Measurements from ENCODE around the gene NRXN3. TPM values are rescaled to one million over a fixed set of nuclear protein-coding genes. Genes with fewer than 3 reads are reported as not detected.
A peak's percentile ranks its signal among the peaks of the same experiment; 100 is the strongest.

Gene NRXN3
- total RNA-seq, 1 experiment from 2014 or later = not detected

DNA sequence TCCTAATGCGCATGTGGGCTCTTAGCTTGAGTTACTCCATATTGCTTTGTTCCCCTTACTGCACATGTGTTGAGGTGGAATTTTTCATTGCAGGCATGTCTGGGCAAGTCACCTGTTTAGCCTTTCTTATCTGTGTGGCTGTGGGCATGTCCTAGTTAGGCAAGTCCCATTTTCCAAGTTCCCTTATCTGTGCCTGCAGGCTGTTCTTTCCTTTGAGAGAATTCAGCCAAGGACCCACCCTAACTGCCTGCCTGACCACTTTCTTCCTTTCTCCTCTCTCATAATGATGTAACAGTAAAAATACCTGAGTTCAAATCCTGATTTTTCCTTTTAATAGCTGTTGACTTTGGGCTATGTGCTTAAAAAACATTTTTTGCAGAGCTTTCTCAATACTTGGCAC is 870.6 kb downstream of the NRXN3 start:
- POLR2A ChIA-PET (ENCODE audit: unreplicated experiment) = no interaction called here
- no peak for TF ChIP-seq EZH2 (IDR thresholded peaks at IDR 0.05; ENCODE audit: low read depth)
- TF ChIP-seq, protein P1, sequence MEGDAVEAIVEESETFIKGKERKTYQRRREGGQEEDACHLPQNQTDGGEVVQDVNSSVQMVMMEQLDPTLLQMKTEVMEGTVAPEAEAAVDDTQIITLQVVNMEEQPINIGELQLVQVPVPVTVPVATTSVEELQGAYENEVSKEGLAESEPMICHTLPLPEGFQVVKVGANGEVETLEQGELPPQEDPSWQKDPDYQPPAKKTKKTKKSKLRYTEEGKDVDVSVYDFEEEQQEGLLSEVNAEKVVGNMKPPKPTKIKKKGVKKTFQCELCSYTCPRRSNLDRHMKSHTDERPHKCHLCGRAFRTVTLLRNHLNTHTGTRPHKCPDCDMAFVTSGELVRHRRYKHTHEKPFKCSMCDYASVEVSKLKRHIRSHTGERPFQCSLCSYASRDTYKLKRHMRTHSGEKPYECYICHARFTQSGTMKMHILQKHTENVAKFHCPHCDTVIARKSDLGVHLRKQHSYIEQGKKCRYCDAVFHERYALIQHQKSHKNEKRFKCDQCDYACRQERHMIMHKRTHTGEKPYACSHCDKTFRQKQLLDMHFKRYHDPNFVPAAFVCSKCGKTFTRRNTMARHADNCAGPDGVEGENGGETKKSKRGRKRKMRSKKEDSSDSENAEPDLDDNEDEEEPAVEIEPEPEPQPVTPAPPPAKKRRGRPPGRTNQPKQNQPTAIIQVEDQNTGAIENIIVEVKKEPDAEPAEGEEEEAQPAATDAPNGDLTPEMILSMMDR (conservative IDR thresholded peaks at IDR 0.05) = no peak

DNA sequence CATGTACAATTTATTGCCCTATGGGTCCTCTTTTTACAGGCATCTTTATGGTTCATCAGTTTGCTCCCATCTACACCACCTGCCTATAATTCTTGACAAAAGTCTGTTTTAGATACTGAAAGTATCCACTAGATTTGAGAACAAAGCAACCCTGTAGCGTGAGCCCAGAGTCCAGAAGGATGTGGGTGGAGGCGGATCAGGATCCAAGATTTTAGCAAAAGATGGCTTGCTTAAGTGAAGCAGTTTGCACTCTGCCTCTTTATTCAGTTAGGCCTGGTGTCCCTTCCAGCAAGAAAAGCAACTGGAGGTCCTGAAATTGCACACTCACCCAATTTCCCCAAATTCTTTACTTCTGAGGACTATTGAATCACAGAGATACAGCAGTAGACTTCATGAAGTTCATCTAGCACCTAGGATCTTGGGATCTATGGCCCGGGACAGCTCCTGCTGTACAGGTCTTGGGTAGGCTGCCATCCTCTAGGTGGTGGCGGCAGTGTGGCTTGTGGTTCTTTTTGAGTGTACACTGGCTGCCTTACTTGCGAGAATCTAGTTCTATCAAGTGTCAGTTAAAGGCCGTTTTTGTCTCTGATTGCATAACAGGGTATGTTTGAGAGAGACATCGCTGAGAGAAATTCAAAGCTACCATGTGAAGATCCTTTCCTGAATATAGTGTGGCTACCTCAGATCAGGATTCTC is 873.2 kb downstream of the NRXN3 start:
- no peak overlapping the region for H2AFZ ChIP-seq
- H3K9me3 ChIP-seq (ENCODE audit: insufficient read depth, low read depth) = no peaks in the 10 kb centered on the region
- H3K79me2 ChIP-seq (ENCODE audit: low read depth) = no peaks in the 10 kb centered on the region
- no peak overlapping the region for H3K4me2 ChIP-seq
- H4K20me1 ChIP-seq (ENCODE audit: insufficient read depth) = no peaks in the 10 kb centered on the region
- no peaks in the 10 kb centered on the region for H3K27me3 ChIP-seq (ENCODE audit: insufficient read depth, low read depth)
- ChIA-PET POLR2A (ENCODE audit: unreplicated experiment) (no interaction called here), CTCF (no interaction called here)
- no peak overlapping the region for H3K4me3 ChIP-seq
- BruUV-seq (replicated peaks) = no TSS peak
- H3F3A ChIP-seq (ENCODE audit: insufficient read depth, low read depth) = no peaks in the 10 kb centered on the region
- no peak overlapping the region for H3K27ac ChIP-seq
- DNase-seq = no peak
- no peaks in the 10 kb centered on the region for H3K4me1 ChIP-seq (replicated peaks; ENCODE audit: insufficient read depth)
- no peak for TF ChIP-seq EZH2 (IDR thresholded peaks at IDR 0.05; ENCODE audit: low read depth)
- TF ChIP-seq, protein P1 (conservative IDR thresholded peaks at IDR 0.05) = no peak
- no peaks in the 10 kb centered on the region for H3K9me2 ChIP-seq (ENCODE audit: insufficient read depth)
- intact Hi-C loops (cut with micrococcal nuclease; ENCODE audit: unreplicated experiment) = no loop called here
- no peaks in the 10 kb centered on the region for H3K36me3 ChIP-seq (ENCODE audit: low read depth)

More for the DNA sequence above, 870.6 kb downstream of the NRXN3 start:
- Histone ChIP-seq H4K20me1 (ENCODE audit: insufficient read depth) (no peaks in the 10 kb centered on the region), H3K27ac (no peak overlapping the region), H3K9me3 (ENCODE audit: insufficient read depth, low read depth) (no peaks in the 10 kb centered on the region), H3K4me2 (no peak overlapping the region), H3K4me1 (replicated peaks; ENCODE audit: insufficient read depth) (no peaks in the 10 kb centered on the region), H3F3A (ENCODE audit: insufficient read depth, low read depth) (no peaks in the 10 kb centered on the region), H3K9me2 (ENCODE audit: insufficient read depth) (no peaks in the 10 kb centered on the region), H3K79me2 (ENCODE audit: low read depth) (no peaks in the 10 kb centered on the region), H3K4me3 (no peak overlapping the region), H2AFZ (no peak overlapping the region), H3K27me3 (ENCODE audit: insufficient read depth, low read depth) (peaks cover 12% of the 10 kb centered on the region; the same call in 1 of the 2 replicates), H3K36me3 (ENCODE audit: low read depth) (no peaks in the 10 kb centered on the region)
- no TSS peak for BruUV-seq (replicated peaks)
- DNase-seq = no peak
- CTCF ChIA-PET = no interaction called here
- intact Hi-C loops (cut with micrococcal nuclease; ENCODE audit: unreplicated experiment) = no loop called here

DNA sequence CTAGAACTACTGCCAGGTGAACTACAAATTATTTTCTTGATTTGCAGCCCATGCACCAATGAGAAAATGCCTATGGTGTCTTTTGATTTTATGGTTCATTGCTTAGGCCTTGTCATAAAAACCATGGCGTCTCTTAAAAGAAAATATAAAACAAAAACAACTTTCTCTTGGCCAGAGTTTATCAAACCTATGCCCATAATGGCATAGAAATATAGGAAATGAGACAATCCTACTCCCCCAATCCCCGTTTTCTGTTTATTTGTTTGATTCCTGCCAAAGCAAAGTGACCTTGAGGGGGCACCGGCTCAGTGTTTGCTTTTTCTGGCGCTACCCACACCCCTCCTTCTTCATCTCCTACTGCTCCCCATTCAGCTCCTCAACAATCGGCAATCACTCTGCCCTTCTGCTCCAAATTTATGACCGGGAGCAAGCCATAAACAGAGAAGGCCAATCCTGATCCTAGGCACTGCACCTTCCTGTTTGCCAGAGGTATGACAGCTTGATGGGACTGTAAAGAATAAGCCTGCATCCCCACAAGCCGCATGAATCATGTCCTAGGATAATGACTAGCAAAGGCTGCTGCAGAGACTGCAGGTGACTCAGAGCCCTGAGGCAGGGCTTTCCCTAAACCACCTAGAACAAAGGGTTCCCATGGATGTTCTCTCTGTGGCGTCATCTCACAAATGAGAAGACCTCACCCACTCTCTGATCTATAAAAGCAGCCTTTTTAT is 874.9 kb downstream of the NRXN3 start:
- H2AFZ ChIP-seq = no peak overlapping the region
- intact Hi-C loops (cut with micrococcal nuclease; ENCODE audit: unreplicated experiment) = no loop called here
- no peak for TF ChIP-seq EZH2 (IDR thresholded peaks at IDR 0.05; ENCODE audit: low read depth)
- TF ChIP-seq, protein P1 (conservative IDR thresholded peaks at IDR 0.05) = no peak
- CTCF ChIA-PET = no interaction called here
- H3K4me2 ChIP-seq = no peak overlapping the region
- POLR2A ChIA-PET (ENCODE audit: unreplicated experiment) = no interaction called here
- H3K36me3 ChIP-seq (ENCODE audit: low read depth) = no peaks in the 10 kb centered on the region
- DNase-seq = peak; percentile 11 to 60
- H3K79me2 ChIP-seq (ENCODE audit: low read depth) = no peaks in the 10 kb centered on the region
- H3K9me2 ChIP-seq (ENCODE audit: insufficient read depth) = no peaks in the 10 kb centered on the region
- no TSS peak for BruUV-seq (replicated peaks)
- H3K4me1 ChIP-seq (replicated peaks; ENCODE audit: insufficient read depth) = no peaks in the 10 kb centered on the region
- no peaks in the 10 kb centered on the region for H3K9me3 ChIP-seq (ENCODE audit: insufficient read depth, low read depth)
- H4K20me1 ChIP-seq (ENCODE audit: insufficient read depth) = no peaks in the 10 kb centered on the region
- no peak overlapping the region for H3K27ac ChIP-seq
- H3K4me3 ChIP-seq = no peak overlapping the region
- no peaks in the 10 kb centered on the region for H3F3A ChIP-seq (ENCODE audit: insufficient read depth, low read depth)
- no peaks in the 10 kb centered on the region for H3K27me3 ChIP-seq (ENCODE audit: insufficient read depth, low read depth)

All from PC-9 (cell line).